KBM-7 (cell line): ENCODE data around the gene RUNX3.

Experiments used
- DNase-seq: peaks from one replicate; pipeline ENCODE4 v3.0.0-alpha.2; 2015
- in situ Hi-C: fragments of 300-500 bp; cut with MboI; formaldehyde crosslinking; loops from 2 replicates; pipeline ENCODE4 v1.14.3; 2020; ENCODE audit warnings: low sequenced_read_pairs, low pct_unique_long_range_greater_than_20kb, mixed read lengths

RUNX3 gene

GRCh38 chr1:24906760-24907490 is 23.2 kb downstream of the RUNX3 start:
- in situ Hi-C loops: no loop called here
- DNase-seq: no peak

DNA sequence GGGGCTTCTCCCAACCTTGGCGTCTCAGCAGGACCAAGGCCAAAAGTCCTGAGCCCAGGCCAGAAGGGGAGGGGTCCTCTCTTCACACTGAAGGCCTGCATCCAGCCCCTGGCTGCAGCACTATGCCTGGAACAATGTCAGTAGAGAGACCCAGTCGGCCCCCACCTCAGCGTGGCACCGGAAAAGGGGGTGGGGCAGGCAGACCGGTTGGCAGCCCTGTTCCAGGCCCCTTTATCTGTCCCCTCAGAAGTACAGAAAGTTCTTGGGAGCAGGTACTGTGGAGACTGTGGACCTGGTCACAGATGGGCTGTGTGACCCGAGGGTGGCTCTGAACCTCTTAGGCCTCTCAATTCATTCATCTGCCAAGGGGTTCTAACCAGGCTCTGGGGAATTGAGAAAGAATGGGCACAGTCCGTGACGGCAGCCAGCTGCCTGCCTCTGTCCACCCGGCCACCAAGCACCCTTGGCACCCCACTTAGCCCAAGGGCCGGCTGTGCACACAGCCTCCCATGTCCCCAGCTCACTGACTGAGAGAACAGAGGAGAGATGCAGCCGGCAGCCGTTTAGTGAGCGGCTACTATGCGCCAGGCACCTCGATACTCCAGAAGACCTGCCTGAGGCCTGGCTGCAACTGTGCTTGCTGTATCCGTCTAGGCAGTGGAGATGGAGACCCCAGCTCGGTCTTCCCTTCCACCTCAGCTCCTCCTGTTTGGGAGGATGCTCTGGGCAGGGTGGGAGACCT is 23.9 kb downstream of the RUNX3 start:
- in situ Hi-C loops: no loop called here
- DNase-seq: no peak

- in situ Hi-C loops: no loop called here
- DNase-seq: no peak
Observed at GRCh38 chr1:24905355-24905978, 24.6 kb downstream of the RUNX3 start.

DNA sequence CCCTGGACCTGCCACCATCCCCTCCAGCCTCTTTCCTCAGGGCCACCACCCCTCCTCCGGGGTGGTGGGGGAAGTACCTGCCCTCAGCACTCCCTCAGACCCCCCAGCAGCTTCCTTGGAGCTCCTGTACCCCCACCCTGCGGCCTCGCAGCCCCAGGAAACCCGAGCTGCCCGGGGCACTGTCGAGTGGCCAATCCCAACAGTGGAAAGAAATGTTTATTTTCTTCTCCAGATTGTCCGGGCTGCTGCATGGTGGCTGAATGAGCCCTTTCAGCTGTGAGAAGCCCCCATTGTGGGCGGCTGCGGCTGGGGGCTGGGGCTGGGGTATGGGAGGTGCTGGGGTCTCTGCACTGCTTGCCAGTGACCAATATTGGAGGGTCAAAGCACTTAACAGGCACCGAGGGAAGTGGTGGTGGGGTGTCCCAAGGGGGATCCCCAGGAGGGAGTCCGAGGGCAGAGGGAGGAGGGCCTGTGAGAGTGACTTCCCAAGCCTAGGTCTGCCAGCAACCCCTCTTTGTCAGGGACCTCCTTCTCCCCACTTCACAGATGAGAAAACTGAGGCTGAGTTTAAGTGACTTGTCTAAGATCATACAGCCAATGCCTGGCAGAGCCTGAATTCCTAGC is 25.2 kb downstream of the RUNX3 start:
- in situ Hi-C loops: no loop called here
- DNase-seq: no peak

- no peak for DNase-seq
- in situ Hi-C loops: no loop called here
Observed at GRCh38 chr1:24903955-24904730, 25.9 kb downstream of the RUNX3 start.

DNA sequence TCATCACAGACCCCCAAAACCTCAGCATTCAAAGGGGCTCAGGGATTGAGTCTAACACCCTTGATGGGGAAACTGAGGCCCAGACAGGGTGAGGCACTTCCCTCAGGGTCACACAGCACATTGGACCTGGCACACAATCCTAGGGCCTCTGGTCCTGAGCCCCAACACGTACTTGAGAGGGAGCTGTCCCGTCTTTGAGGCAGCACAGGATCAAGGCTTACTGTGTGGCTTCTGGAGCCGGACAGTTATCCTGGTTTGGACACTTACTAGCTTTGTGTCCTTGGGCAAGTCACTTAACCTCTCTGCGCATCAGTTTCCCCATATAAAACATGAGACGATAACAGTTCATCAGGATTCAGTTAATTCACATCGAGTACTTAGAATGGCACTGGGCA is 26.5 kb downstream of the RUNX3 start:
- in situ Hi-C loops: no loop called here
- DNase-seq: no peak

DNA sequence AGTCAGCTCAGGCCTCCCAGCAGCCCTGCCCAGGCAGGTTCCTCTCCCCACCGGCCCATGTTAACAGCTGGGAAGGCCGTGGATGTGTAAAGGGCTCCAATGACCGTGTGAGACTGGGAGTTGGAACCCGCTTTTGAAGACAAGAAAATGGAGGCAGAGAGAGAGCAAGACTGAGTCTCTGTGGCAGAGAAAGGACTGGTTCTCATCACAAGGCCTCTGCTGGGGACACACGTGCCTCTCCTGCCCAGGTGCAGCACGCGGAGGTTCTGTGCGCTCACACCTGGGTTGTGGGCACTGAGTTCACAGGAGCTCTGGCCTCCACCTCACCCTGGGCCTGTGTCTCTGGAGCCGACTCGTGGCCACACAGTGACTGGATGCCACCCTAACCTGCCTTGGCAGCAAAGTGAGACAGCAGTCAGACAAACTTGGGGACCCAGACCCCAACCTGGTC is 27.0 kb downstream of the RUNX3 start:
- in situ Hi-C loops: no loop called here

GRCh38 chr1:24902471-24902891 is 27.6 kb downstream of the RUNX3 start:
- DNase-seq: no peak
- in situ Hi-C loops: no loop called here

More for the DNA sequence above, 27.0 kb downstream of the RUNX3 start:
- DNase-seq: no peak

DNA sequence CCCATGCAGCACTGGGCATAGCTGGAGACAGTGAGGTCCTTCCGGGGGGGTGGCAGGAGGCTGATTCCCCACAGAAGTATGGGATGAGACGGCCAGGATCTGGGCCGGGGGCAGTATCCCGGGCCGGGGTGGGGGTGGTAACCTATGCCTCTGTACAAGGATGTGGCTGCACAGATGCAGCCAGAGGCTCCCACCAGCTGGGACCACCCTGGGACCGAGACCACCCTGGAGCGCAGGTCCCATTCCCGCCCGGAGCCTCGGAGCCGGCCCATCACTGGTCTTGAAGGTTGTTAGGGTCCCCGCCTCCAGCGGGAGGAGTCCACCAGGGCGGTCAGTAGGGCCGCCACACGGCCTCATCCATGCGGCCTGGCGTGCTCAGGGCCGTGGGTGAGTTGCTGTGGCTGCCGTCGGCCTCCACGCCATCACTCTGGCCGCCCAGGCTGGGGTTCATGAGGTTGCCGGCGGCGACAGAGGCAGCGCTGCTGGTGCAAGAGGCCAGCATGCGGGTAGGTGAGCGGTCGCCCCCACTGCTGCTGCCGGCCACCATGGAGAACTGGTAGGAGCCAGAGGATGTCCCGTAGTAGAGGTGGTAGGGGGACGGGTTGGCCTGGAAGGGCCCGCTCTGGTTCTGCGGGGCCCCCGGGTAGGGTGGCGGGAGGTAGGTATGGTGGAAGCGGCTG is 28.1 kb downstream of the RUNX3 start:
- no peak for DNase-seq
- in situ Hi-C loops: no loop called here

GRCh38 chr1:24900985-24901781 is 28.9 kb downstream of the RUNX3 start:
- DNase-seq: no peak
- in situ Hi-C loops: no loop called here

DNA sequence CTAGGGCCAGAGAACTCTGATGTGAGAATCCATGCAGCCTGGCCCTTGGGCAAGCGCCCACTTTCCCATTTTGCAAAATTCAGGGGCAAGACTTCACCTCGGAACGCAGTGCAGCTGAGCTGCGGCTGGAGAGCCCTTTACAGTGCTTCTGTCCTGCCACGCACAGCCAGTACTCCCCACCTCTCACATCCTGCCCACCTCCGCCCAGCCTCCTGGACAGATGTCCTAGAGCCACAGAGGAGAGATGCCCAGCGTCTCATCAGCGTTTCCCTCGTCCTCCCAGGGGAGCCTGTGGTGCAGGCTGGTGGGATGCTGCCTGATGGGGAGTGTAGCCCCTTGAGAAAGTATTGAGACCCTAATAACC is 29.6 kb downstream of the RUNX3 start:
- no peak for DNase-seq
- in situ Hi-C loops: no loop called here

DNA sequence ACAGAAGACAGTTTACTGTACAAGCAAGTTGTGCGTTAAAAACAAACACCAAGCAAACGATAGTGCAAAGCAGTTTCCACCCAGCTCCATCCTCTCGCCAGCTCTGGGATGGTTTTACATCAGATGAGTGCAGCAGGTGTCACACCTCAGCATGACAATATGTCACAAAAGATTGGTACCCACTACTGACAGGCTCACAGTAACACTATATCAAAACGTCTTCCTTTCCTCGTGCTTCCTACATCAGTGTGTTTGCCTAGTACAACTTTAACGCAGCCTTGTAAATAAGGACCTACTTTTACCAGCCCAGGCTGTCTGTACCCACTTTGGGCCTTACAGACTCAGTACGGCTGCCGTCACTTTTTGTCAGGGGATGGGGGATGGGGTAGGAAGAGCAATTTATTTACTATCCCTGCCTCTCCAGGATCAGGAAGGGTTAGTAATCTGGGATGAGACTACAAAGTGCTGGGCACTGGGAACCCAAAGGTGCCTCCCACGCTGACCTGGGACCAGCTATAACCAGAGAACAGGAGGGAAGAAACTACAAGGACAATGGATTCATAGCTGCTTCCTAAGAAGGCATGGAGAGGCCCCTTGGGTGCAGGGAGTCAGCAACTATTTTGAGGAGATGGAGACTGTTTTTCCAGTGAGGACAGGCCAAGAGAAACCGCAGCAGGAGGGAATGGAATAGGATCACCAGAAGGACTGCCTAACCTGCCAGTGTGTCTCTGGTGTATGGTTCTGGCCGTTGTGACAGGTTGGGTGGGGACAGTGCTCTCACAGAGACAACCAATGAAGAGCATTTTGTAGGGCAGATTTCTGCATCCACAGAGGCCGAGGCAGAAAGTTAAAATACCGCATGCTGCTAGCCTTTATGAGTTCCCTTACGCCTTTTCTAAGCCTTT is 30.2 kb downstream of the RUNX3 start:
- in situ Hi-C loops: no loop called here
- no peak for DNase-seq

DNA sequence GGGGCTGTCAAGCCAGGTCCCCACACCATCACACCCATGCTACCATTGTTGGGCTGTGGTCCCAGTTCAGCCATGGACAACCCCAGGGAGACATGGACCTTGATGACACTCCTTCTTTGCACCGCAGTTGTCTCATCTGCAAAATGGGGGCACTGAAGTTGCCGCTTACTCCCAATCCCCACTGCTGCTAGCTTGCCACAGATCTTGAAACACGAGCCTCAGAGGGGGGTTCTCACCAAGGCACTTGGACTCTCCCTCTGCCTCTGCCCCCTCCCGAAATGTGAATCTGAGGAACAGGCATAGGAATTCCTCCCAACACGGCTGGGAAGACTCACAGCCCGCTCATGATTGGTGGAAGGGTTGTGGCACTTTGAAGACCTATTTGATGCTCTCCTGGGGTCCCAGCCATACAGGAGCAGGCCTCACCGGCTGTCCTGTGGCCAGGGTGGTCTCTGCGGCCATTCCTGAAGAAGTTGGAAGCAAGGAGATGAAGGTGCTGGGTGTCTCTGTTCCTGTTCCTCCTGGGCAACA is 31.1 kb downstream of the RUNX3 start:
- in situ Hi-C loops: no loop called here
- no peak for DNase-seq

- DNase-seq: peak; percentile 64
- in situ Hi-C loops: no loop called here
Observed at GRCh38 chr1:24898152-24898908, 31.7 kb downstream of the RUNX3 start.

GRCh38 chr1:24897263-24898151 is 32.6 kb downstream of the RUNX3 start:
- DNase-seq: no peak
- in situ Hi-C loops: no loop called here
